ENCODE data around the gene PNPLA6.

The PNPLA6 gene

DNA sequence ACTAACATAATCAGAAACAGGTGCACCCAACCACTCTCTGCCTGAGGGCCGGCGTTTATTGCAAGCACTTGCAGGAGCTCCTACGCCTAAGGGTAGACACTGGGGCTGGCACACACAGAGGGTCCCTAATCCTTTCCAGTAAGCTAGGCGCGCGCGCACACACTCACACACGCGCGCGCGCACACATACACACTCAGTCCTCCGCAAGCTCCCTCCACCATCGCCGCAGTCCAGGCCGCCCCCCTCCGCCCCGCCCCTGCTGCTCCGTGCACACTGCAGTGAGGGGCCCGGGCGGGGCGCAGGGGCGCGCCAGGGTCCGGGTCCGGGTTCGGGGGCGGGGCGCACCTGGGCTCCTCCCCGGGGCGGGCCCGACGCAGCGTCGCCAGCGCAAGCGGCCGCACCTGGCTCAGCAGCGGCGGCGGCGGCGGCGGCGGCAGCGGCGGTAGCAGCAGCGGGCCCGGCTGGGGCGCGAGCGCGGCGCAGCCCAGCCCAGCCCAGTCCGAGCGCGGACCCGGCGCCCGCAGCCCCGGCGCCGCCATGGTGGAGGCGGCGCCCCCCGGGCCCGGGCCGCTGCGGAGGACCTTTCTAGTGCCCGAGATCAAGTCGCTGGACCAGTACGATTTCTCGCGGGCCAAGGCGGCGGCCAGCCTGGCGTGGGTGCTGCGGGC, 60.1 kb downstream of the PNPLA6 start, which contains the start of gene CAMSAP3:
TSS of gene CAMSAP3 (plus strand) at position 398 of the 668 bp plus-strand sequence. CDS start at position 538, 140 bp downstream.
- DNase-seq (ENCODE audit: low read depth in 4 of 4, low spot score in 1 of 4) = peak in 2 of 4 experiments; percentile 23 to 25

DNA sequence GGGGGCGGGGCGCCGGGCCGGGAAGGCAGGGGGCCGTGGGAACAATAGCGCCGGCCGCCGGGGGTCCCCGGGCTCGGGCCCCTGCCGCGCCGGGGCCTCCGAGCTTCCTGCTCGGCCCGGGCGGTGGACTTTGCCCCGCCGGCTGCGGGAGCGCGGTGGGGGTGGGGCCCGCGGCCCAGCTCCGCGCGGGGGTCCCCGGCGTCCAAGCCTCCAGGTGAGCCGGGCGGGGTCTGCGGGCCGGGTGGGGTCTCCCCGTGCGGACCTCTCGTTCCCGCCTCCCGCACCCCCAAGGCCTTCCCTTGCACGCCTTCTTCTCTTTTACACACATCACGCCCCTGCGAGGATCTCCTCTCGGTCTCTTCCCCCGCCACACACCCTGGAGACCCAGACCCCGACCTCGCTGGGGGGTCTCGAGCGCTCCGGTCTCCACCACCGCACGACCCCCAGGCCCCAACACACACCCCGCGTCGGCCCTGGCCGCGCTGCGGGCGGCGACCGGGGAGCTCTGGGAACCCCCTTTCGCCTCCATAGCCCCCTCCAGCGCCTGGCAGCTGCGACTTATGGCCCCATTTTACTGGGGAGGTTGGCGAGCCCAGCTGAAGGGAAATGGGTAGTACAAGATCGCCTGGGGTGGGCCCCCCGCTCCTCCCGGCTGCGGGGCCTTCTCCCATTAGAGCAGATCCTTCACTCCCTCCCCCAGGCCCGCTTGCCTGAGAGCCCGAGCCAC, 60.9 kb downstream of the PNPLA6 start:
- no peak for DNase-seq (ENCODE audit: low read depth in 4 of 4, low spot score in 1 of 4)

DNA sequence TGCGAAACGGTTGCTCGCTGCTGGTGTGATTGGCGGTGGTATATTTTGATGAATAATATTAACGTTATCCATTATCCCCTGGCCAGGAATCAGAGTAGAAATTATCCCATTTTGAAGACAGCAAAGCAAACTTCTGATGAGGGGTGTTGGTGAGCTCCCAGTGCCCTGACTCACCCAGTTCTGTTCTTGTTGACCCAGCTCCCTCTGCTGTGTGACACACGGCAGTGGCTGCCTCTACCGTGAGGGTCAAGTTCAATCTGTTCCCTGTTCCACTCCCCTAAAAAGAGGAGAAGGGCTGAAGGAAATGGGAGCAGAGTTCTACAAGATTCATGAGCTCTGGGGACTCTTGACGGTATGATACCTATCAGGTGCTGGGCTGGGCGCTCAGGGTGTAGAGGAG, 62.2 kb downstream of the PNPLA6 start:
- no peak for DNase-seq (ENCODE audit: low read depth in 4 of 4, low spot score in 1 of 4)

- no peak for DNase-seq (ENCODE audit: low read depth in 4 of 4, low spot score in 1 of 4)
Observed at GRCh38 chr19:7598180-7598579, 62.7 kb downstream of the PNPLA6 start.

DNA sequence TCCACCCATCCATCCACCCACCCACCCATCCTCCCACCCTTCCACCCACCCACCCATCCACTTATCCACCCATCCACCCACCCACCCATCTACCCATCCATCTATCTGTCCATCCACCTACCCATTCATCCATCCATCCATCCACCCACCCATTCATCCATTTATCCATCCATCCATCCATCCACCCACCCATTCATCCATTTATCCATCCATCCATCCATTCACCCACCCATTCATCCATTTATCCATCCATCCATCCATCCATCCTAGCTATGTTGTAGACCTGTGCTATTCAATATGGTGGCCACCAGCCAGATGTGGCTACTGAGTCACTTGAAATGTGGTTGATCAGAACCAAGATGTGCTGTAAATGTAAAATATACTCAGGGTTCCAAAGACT, 65.2 kb downstream of the PNPLA6 start:
- DNase-seq (ENCODE audit: low read depth in 4 of 4, low spot score in 1 of 4) = no peak

GRCh38 chr19:7602240-7602934, 66.9 kb downstream of the PNPLA6 start:
- no peak for DNase-seq (ENCODE audit: low read depth in 4 of 4, low spot score in 1 of 4)

DNA sequence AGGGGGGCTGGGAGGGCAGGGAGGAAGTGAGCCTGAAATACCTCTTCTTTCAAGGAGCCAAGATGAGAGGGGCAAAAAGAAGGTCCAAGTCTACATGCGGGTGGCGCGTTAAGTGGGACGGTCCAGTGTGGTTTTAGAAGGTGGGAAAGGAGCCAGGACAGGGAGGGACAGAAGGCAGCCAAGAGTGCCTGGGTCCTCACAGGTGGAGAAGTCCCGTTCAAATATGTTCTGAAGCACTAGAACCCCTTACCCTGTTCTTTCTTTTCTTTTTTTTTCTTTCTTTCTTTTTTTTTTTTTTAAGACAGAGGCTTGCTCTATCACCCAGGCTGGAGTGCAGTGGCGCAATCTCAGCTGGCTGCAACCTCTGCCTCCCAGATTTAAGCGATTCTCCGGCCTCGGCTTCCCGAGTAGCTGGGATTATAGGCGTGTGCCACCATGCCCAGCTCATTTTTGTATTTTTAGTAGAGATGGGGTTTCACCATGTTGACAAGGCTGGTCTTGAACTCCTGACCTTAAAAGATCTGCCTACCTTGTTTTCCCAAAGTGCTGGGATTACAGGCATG, 67.5 kb downstream of the PNPLA6 start:
- no peak for DNase-seq (ENCODE audit: low read depth in 4 of 4, low spot score in 1 of 4)

GRCh38 chr19:7603919-7604318, 68.4 kb downstream of the PNPLA6 start:
- DNase-seq (ENCODE audit: low read depth in 4 of 4, low spot score in 1 of 4) = no peak

DNA sequence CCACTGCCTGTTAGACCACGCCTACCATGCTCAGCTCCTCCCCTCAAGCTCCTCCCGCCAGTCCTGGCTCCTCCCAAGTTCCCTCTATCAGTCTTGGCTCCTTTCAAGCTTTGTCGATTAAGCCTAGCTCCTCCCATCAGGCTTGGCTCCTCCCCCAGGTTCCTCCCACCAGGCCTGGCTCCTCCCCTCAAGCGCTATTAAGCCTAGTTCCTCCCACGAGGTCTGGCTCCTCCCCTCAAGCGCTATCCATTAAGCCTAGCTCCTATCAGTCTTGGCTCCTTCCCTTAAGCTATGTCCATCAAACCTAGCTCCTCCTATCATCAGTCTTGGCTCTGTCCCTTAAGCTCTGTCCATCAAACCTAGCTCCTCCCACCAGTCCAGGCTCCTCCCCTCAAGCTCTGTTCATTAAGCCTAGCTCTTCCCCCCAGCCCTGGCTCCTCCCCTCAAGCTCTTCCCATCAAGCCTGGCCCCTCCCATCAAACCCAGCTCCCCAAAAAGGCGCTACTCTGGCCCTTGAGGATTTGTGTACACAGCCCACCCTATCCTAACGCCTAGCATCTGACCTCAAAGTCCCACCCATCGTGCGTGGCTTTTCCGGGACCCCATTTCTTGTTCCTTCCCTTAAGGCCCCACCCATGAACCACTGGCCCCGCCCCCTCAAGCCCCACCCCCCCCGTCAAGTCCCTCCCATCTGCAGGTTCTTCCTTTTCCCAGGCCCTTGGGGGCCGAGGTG, 70.1 kb downstream of the PNPLA6 start:
- peak in 1 of 4 experiments; percentile 28 for DNase-seq (ENCODE audit: low read depth in 4 of 4, low spot score in 1 of 4)

DNA sequence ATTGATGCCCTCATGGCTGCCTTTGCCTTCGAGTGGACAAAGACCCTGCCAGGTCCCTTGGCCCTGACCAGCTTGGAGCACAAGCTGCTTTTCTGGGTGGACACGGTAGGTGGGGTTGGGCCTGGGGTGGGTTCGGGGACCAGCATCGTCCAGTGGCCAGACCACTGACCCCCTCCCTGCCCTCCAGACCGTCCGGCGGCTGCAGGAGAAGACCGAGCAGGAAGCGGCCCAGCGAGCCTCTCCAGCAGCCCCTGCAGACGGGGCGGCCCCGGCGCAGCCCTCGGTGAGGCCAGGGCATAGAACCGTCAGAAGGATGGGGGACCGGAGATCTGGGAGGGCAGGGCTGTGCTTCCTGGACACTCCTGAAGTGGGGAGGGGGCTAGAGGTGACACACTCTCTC, 70.8 kb downstream of the PNPLA6 start:
- no peak for DNase-seq (ENCODE audit: low read depth in 4 of 4, low spot score in 1 of 4)

- DNase-seq (ENCODE audit: low read depth in 4 of 4, low spot score in 1 of 4) = no peak
Observed at GRCh38 chr19:7607212-7607873, 71.8 kb downstream of the PNPLA6 start.

GRCh38 chr19:7607874-7608560, 72.5 kb downstream of the PNPLA6 start:
- DNase-seq (ENCODE audit: low read depth in 4 of 4, low spot score in 1 of 4) = no peak

DNA sequence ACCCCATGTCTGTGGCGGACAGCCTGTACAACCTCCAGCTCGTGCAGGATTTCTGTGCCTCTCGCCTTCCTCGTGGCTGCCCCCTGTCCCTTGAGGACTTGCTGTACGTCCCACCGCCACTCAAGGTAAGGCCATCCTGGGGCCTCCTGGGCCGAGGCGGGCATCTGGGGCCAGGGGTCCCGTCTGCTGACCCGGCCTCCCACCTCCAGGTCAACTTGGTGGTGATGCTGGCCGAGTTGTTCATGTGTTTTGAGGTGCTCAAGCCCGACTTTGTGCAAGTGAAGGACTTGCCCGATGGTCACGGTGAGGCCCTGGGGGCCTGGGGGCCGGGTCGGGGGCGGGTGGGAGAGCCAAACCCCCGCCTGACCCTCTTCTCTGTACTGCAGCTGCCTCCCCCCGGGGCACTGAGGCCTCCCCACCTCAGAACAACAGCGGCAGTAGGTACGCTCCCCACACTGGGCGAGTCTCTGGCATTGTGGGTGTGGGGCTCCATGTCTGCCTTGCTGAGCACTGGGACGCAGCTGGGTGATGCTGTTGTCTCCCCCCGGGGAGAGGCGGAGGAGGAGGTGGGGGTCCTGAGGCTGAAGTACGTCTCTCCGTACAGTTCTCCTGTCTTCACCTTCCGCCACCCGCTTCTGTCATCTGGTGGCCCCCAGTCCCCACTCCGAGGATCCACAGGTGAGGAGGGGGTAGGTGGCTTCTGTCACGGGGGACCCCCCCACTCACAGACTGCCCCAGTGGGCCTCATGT, 75.1 kb downstream of the PNPLA6 start:
- DNase-seq (ENCODE audit: low read depth in 4 of 4, low spot score in 1 of 4) = no peak

All from stimulated activated CD4-positive, alpha-beta T cell treated with anti-CD3 and anti-CD28 coated beads, Interleukin-1b, Interleukin-23, amount 100 ng/mL, for 24 hours (primary cell).